BLaER1 treated with 17β-estradiol and CSF1 and Interleukin-3, amounts not matched to agents 10 nM and 100 nM (cell line): ENCODE data around the gene UTF1.
"Not testable (repeated sequence)": the region's sequence is repeated elsewhere in the genome, so short reads cannot be mapped to it uniquely, and the experiment has no call there.

Source experiments
- H3K27ac ChIP-seq, 11 experiments: shearing (Covaris generic); formaldehyde crosslinking; 2 replicates each; pipeline ENCODE4 v1.8.1; 2022
- H3K27me3 ChIP-seq, 11 experiments: shearing (Covaris generic); formaldehyde crosslinking; 2 replicates each; pipeline ENCODE4 v1.8.1; 2022
- H3K36me3 ChIP-seq, 11 experiments: shearing (Covaris generic); formaldehyde crosslinking; 2 replicates each; pipeline ENCODE4 v1.8.1; 2022
- H3K4me1 ChIP-seq, 10 experiments: shearing (Covaris generic); formaldehyde crosslinking; 2 replicates each; pipeline ENCODE4 v1.8.1; 2022
- H3K4me2 ChIP-seq, 11 experiments: shearing (Covaris generic); formaldehyde crosslinking; 2 replicates each; pipeline ENCODE4 v1.8.1; 2022
- H3K4me3 ChIP-seq, 10 experiments: shearing (Covaris generic); formaldehyde crosslinking; 2 replicates each; pipeline ENCODE4 v1.8.1; 2022
- H3K9ac ChIP-seq, 11 experiments: shearing (Covaris generic); formaldehyde crosslinking; 2 replicates each; pipeline ENCODE4 v1.8.1; 2022
- H3K9me3 ChIP-seq, 11 experiments: shearing (Covaris generic); formaldehyde crosslinking; replicated peaks in 1 of 11; 2 replicates each; pipeline ENCODE4 v1.8.1; 2022
- H4K20me1 ChIP-seq, 11 experiments: shearing (Covaris generic); formaldehyde crosslinking; 2 replicates each; pipeline ENCODE4 v1.8.1; 2022
- Cebpa-rat ChIP-seq, 11 experiments: shearing (Covaris generic); IDR thresholded peaks; 2 replicates each; pipeline ENCODE4 v1.8.1; 2022

The UTF1 gene

DNA sequence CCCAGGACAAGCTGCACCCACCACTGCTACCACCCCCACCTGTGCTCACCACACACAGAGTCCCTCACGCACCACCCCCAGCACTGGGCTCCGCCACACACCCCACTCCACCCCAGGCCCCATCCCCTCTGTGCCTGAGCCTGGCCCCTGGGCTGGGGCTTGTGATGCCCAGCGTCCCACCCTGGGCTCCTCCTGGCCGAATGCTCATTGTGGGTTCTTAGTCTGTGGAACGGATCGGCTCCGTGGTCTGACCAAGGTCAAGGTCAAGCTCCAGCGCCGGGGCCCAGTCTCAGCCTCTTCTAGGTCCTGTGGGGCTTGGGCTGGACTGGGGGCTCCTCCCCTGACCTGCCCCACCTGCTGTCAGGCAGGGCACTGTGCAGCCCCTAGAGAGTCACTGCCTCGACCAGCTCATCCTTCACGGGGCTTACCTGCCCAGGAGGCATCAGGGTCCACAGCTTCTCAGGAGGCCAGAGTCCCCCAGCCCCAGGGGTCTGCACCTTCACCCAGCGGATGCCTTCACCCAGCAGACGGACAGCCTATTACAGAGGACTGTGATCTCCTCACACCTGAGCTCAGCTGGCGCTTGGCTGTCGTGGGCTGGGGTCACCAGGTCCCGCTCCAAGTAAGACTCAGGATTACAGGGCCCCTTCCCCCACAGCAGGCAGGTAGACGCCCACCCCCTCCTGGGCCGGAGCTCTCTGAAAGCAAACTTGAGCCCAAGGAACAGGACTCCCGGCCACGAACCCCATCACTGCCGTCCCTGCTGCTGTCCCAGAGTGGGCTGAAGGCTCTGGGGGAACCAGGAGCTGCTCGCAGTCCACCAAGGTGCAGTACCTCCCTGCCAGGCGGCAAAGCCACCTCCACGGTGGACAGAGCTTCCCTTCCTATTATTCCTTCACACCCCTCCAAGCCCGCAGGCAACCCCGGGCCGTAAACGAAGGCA lies 15.3 kb upstream of the UTF1 start:
- no peak overlapping the region for H3K4me3 ChIP-seq
- H3K27me3 ChIP-seq, result peaks cover 0 to 34% (median 9%) of the 10 kb centered on the region in 11 experiments; a peak in 14 of 22 replicates
- TF ChIP-seq Cebpa-rat (IDR thresholded peaks at IDR 0.05), result no peak

DNA sequence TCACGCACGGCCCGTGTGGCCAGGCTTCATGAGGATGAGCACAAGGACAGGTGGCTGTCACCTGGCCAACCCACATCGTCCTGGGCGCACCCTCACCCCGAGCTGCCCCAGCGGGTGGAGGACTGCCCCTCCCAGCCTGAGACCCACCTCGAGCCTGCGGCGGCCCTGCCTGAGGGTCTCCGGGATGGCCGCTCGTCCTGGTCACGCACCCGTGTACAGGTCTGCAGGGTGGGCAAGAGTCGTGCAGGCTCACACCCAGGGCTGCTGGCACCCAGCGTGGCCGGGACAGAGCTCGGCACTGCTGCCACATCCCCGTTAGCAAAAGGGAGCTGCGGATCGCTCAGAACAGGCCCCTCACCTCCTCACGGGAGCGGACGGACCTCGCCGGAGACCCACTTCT lies 14.4 kb upstream of the UTF1 start:
- TF ChIP-seq Cebpa-rat (IDR thresholded peaks at IDR 0.05), result no peak
- no peaks in the 10 kb centered on the region for H3K9me3 ChIP-seq
- H3K36me3 ChIP-seq, result no peaks in the 10 kb centered on the region
- H3K27ac ChIP-seq, result no peak overlapping the region
- no peak overlapping the region for H3K4me3 ChIP-seq
- H3K4me1 ChIP-seq, result peaks cover 4 to 27% (median 19%) of the 10 kb centered on the region in 10 experiments; a peak in 19 of 20 replicates
- peaks cover 0 to 53% (median 0%) of the 10 kb centered on the region in 11 experiments; a peak in 6 of 22 replicates for H4K20me1 ChIP-seq
- peaks cover 0 to 36% (median 11%) of the 10 kb centered on the region in 11 experiments; a peak in 14 of 22 replicates for H3K27me3 ChIP-seq
- no peak overlapping the region for H3K9ac ChIP-seq
- no peak overlapping the region for H3K4me2 ChIP-seq

More for the DNA sequence above, 15.3 kb upstream of the UTF1 start:
- Histone ChIP-seq H3K4me2 (no peak overlapping the region), H3K27ac (no peak overlapping the region), H3K4me1 (peaks cover 2 to 31% (median 16%) of the 10 kb centered on the region in 10 experiments; a peak in 19 of 20 replicates), H3K9ac (no peak overlapping the region), H3K36me3 (no peaks in the 10 kb centered on the region), H3K9me3 (no peaks in the 10 kb centered on the region), H4K20me1 (peaks cover 0 to 52% (median 0%) of the 10 kb centered on the region in 11 experiments; a peak in 6 of 22 replicates)

DNA sequence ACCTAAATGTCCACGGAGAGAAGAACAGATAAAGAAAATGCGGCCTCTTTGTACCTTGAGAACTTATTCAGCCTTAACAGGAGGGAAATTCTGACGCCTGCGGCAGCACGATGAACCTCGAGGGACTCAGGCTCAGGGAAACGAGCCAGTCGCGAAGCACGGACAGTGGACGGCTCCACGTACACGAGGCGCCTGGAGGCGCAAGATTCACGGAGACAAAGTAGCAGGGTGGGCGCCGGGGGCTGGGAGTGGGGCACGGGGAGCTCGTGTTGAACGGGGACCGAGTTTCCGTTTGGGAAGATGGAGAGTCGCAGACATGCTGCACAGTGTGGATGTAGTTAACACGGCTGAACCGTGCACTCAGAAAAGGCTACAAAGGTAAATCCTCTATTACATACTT lies 13.2 kb upstream of the UTF1 start:
- no peak overlapping the region for H3K9ac ChIP-seq
- no peak overlapping the region for H3K4me3 ChIP-seq
- no peaks in the 10 kb centered on the region for H3K9me3 ChIP-seq
- H4K20me1 ChIP-seq, result peaks cover 0 to 51% (median 0%) of the 10 kb centered on the region in 11 experiments; a peak in 6 of 22 replicates
- no peak overlapping the region for H3K27ac ChIP-seq
- peaks cover 0 to 36% (median 11%) of the 10 kb centered on the region in 11 experiments; a peak in 14 of 22 replicates for H3K27me3 ChIP-seq
- no peak for TF ChIP-seq Cebpa-rat (IDR thresholded peaks at IDR 0.05)
- H3K4me2 ChIP-seq, result no peak overlapping the region
- H3K36me3 ChIP-seq, result no peaks in the 10 kb centered on the region
- H3K4me1 ChIP-seq, result peaks cover 4 to 24% (median 17%) of the 10 kb centered on the region in 10 experiments; a peak in 19 of 20 replicates

DNA sequence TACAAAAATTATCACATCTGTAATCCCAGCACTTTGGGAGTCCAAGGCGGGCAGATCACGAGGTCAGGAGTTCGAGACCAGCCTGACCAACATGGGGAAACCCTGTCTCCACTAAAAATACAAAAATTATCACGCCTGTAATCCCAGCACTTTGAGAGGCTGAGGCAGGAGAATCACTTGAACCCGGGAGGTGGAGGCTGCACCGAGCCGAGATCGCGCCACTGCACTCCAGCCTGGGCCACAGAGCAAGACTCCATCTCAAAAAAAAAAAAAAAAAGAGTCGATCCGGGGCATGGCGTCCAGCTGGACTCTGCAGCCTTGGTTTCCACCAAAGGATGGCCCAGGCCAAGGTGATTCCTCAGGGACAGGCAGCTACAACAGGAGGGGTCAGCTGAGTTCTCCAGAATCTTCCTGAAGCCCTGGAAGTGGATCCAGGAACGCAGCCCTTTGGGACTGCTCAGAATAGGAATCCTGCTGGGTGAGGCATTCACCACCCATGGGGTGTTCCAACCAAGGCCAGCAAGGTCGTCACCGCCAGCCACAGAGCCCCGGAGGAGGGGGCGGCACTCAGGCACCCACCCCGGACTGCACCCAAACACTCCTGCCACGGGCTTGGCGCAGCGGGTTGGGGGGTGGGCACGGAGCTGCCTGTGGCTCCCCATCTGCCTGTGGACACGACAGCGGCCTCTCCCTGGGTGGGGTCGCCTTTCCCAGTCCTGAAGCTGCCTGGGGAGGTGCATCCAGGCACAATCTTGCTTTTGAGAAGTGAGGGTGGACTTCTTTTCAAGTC lies 12.0 kb upstream of the UTF1 start:
- Histone ChIP-seq H3K27me3 (peaks cover 0 to 27% (median 11%) of the 10 kb centered on the region in 11 experiments; a peak in 14 of 22 replicates), H3K4me3 (no peak overlapping the region), H3K9me3 (no peaks in the 10 kb centered on the region), H4K20me1 (peaks cover 0 to 38% (median 0%) of the 10 kb centered on the region in 11 experiments; a peak in 5 of 22 replicates), H3K4me2 (peak overlapping the region in 2 of 11 experiments; percentile 62 to 71; a peak in 2 of 22 replicates), H3K9ac (no peak overlapping the region), H3K36me3 (no peaks in the 10 kb centered on the region), H3K4me1 (peaks cover 4 to 22% (median 16%) of the 10 kb centered on the region in 10 experiments; a peak in 19 of 20 replicates), H3K27ac (no peak overlapping the region)
- no peak for TF ChIP-seq Cebpa-rat (IDR thresholded peaks at IDR 0.05)

DNA sequence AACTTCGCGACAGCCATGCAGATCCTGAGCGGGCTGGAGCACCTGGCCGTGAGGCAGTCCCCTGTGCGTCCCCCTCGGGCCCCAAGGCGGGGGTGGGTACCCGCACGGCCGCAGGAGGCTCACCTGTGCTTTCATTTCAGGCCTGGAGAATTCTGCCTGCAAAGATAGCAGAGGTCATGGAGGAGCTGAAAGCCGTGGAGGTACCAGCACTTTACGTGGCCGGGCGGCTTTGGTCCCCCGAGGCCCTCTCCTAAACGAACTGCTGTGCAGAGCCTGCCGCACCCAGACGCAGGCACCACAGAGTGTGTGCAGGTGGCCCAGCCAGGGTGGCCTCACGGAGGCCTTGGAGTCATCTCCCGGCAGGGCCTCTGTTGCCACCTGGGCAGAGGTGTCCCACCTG lies 11.1 kb upstream of the UTF1 start:
- Histone ChIP-seq H3K4me1 (peaks cover 4 to 20% (median 16%) of the 10 kb centered on the region in 10 experiments; a peak in 19 of 20 replicates), H4K20me1 (peaks cover 0 to 34% (median 0%) of the 10 kb centered on the region in 11 experiments; a peak in 4 of 22 replicates), H3K9me3 (no peaks in the 10 kb centered on the region), H3K9ac (no peak overlapping the region), H3K27ac (no peak overlapping the region), H3K4me3 (no peak overlapping the region), H3K4me2 (peak overlapping the region in 8 of 11 experiments; percentile 60 to 79 (median 68); a peak in 13 of 22 replicates), H3K27me3 (peaks cover under 1 to 22% (median 12%) of the 10 kb centered on the region in 11 experiments; a peak in 11 of 22 replicates), H3K36me3 (no peaks in the 10 kb centered on the region)
- TF ChIP-seq Cebpa-rat (IDR thresholded peaks at IDR 0.05), result no peak

DNA sequence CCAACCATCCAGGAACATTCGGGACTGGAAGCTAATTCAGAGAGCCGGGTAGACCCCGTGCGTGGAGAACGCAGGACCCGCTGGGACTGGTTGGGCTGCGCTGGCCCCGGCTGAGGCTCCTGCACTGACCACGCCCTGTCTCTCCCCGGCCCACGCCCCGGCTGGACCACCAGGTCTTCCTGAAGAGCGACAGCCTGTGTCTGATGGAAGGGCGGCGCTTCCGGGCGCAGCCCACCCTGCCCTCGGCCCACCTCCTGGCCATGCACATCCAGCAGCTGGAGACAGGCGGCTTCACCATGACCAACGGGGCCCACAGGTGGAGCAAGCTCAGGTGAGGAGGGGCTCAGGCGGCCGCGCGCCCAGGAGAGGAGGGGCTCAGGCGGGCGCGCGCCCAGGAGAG lies 10.2 kb upstream of the UTF1 start:
- H3K36me3 ChIP-seq, result no peaks in the 10 kb centered on the region
- peaks cover 7 to 26% (median 20%) of the 10 kb centered on the region in 10 experiments for H3K4me1 ChIP-seq
- no peak for TF ChIP-seq Cebpa-rat (IDR thresholded peaks at IDR 0.05)
- H3K9me3 ChIP-seq, result no peaks in the 10 kb centered on the region
- H3K27ac ChIP-seq, result no peak overlapping the region
- H4K20me1 ChIP-seq, result peaks cover 0 to 32% (median 0%) of the 10 kb centered on the region in 11 experiments; a peak in 4 of 22 replicates
- no peak overlapping the region for H3K9ac ChIP-seq
- peaks cover 9 to 25% (median 21%) of the 10 kb centered on the region in 11 experiments; a peak in 19 of 22 replicates for H3K27me3 ChIP-seq
- no peak overlapping the region for H3K4me3 ChIP-seq
- peak overlapping the region in 9 of 11 experiments; percentile 45 to 79 (median 66); a peak in 17 of 22 replicates for H3K4me2 ChIP-seq

DNA sequence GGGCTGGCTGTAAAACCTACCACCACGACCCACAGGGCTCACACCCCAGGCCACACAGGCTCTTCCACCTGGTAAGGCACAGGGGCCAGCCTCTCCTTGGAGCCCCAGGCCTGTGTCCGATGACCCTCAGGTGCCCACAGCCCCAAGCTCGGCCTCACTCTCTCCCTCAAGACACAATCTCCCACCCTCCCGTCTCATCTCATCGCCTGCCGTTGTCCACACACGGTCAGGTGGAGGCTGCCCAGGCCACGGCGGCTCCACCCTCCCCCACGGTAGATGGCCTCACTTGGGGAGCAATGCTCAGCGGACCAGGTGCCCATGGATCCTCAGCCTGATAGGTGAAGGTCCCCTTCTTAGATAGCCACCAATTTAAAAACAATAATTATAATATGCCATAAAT lies 8.7 kb upstream of the UTF1 start:
- peaks cover 22 to 41% (median 35%) of the 10 kb centered on the region in 10 experiments for H3K4me1 ChIP-seq
- no peaks in the 10 kb centered on the region for H3K9me3 ChIP-seq
- H4K20me1 ChIP-seq, result peaks cover 0 to 21% (median 0%) of the 10 kb centered on the region in 11 experiments; a peak in 4 of 22 replicates
- no peak overlapping the region for H3K4me3 ChIP-seq
- H3K27ac ChIP-seq, result no peak overlapping the region
- H3K9ac ChIP-seq, result no peak overlapping the region
- H3K27me3 ChIP-seq, result peaks cover 20 to 40% (median 36%) of the 10 kb centered on the region in 11 experiments
- no peak for TF ChIP-seq Cebpa-rat (IDR thresholded peaks at IDR 0.05)
- H3K36me3 ChIP-seq, result no peaks in the 10 kb centered on the region
- no peak overlapping the region for H3K4me2 ChIP-seq

DNA sequence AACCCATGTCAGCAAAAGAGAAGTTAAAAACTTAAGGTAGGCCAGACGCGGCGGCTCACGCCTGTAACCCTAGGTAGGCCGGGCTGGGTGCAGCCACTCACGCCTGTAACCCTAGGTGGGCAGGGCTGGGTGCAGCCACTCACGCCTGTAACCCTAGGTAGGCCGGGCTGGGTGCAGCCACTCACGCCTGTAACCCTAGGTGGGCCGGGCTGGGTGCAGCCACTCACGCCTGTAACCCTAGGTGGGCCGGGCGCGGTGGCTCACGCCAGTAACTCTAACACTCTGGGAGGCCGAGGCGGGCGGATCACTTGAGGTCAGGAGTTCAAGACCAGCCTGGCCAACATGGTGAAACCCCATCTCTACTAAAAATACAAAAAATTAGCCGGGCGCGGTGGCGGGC lies 8.3 kb upstream of the UTF1 start:
- Histone ChIP-seq H3K27me3 (peaks cover 24 to 45% (median 41%) of the 10 kb centered on the region in 11 experiments), H3K4me1 (peaks cover 25 to 45% (median 40%) of the 10 kb centered on the region in 10 experiments), H4K20me1 (peaks cover 0 to 21% (median 0%) of the 10 kb centered on the region in 11 experiments; a peak in 4 of 22 replicates)
- H3K9me3 ChIP-seq, H3K27ac ChIP-seq, H3K4me3 ChIP-seq, H3K4me2 ChIP-seq, H3K36me3 ChIP-seq, H3K9ac ChIP-seq: not testable (repeated sequence)
